Activated CD8-positive, alpha-beta T cell treated with anti-CD3 and anti-CD28 coated beads for 36 hours (primary cell): ENCODE results near the gene PRKCE. TPM values are rescaled to one million over a fixed set of nuclear protein-coding genes. Genes with fewer than 3 reads are reported as not detected.

Source experiments
- ATAC-seq: fragments of 200-7000 bp; cut with Tn5 transposase; one replicate; pipeline ENCODE4 v1.10.0; 2021; ENCODE audit warnings: mild to moderate bottlenecking, moderate library complexity
- CTCF ChIA-PET: fragments of 350-600 bp; sonication (Branson Sonifier 250); formaldehyde crosslinking; loops from one replicate; lab custom pipeline; 2021; ENCODE audit warnings: antibody characterized with exemption; lab: Charles Lee
- POLR2A ChIA-PET: fragments of 350-600 bp; sonication (Branson Sonifier 250); formaldehyde crosslinking; loops from one replicate; lab custom pipeline; 2021; ENCODE audit warnings: antibody characterized with exemption; lab: Charles Lee
- DNase-seq: peaks from one replicate; pipeline ENCODE4 v3.0.0-alpha.2; 2020
- H3K27ac Mint-ChIP-seq: one replicate; pipeline ENCODE4 v1.8.0; 2021; ENCODE audit warnings: mild to moderate bottlenecking, mixed read lengths
- H3K27me3 Mint-ChIP-seq: one replicate; pipeline ENCODE4 v1.8.0; 2021; ENCODE audit warnings: mixed read lengths
- H3K36me3 Mint-ChIP-seq: one replicate; pipeline ENCODE4 v1.8.0; 2021; ENCODE audit warnings: low read depth, mixed read lengths
- H3K4me1 Mint-ChIP-seq: one replicate; pipeline ENCODE4 v1.8.0; 2021; ENCODE audit warnings: low read depth, mixed read lengths
- H3K4me3 Mint-ChIP-seq: one replicate; pipeline ENCODE4 v1.8.0; 2021; ENCODE audit warnings: mild to moderate bottlenecking, moderate library complexity, mixed read lengths
- H3K9me3 Mint-ChIP-seq: one replicate; pipeline ENCODE4 v1.8.0; 2021; ENCODE audit warnings: mixed read lengths
- CTCF ChIP-seq: fragments of 200-600 bp; IDR thresholded peaks from one replicate; pipeline ENCODE4 v1.8.0; 2022; ENCODE audit warnings: antibody characterized with exemption, mild to moderate bottlenecking
- intact Hi-C: fragments of 100-400 bp; cut with micrococcal nuclease; formaldehyde crosslinking; loops from one replicate; pipeline ENCODE4 v1.10.0; 2022
- total RNA-seq, 2 experiments: library from RNA; stranded (reverse); gene quantifications; one replicate each; pipeline ENCODE4 v1.2.3, GENCODE V29; 2021

Gene PRKCE
- total RNA-seq, 2 experiments from 2014 or later: 11.5 to 11.9 TPM

GRCh38 chr2:45623098-45623497, 28.4 kb upstream of the PRKCE start:
- DNase-seq (no peak), ATAC-seq (no peak)
- Mint-ChIP-seq H3K4me1 (no peaks in the 10 kb centered on the region), H3K4me3 (no peak overlapping the region), H3K27ac (no peak overlapping the region), H3K36me3 (no peaks in the 10 kb centered on the region), H3K9me3 (no peaks in the 10 kb centered on the region), H3K27me3 (peaks cover 14% of the 10 kb centered on the region)
- TF ChIP-seq CTCF: no peak
- ChIA-PET POLR2A (no interaction called here), CTCF (no interaction called here)
- intact Hi-C loops: no loop called here

GRCh38 chr2:45625824-45626223, 25.7 kb upstream of the PRKCE start:
- CTCF ChIA-PET: interaction anchor here (1.5 kb wide), 1 partner anchor 153 kb away, joined by 5 read pairs; no protein-coding TSS in a partner anchor
- H3K9me3 Mint-ChIP-seq: no peaks in the 10 kb centered on the region
- intact Hi-C loops: no loop called here
- H3K4me1 Mint-ChIP-seq: no peaks in the 10 kb centered on the region
- no peaks in the 10 kb centered on the region for H3K36me3 Mint-ChIP-seq
- POLR2A ChIA-PET: interaction anchor here (0.7 to 1.5 kb wide), 2 partner anchors 25 to 1499 kb away, joined by 3 read pairs; no protein-coding TSS in a partner anchor
- no peak for TF ChIP-seq CTCF
- DNase-seq (no peak), ATAC-seq (no peak)
- H3K4me3 Mint-ChIP-seq: no peak overlapping the region
- peaks cover 14% of the 10 kb centered on the region for H3K27me3 Mint-ChIP-seq
- no peak overlapping the region for H3K27ac Mint-ChIP-seq

- no peak for TF ChIP-seq CTCF
- ATAC-seq: no peak
- Mint-ChIP-seq H3K27ac (no peak overlapping the region), H3K4me1 (no peaks in the 10 kb centered on the region), H3K4me3 (no peak overlapping the region), H3K36me3 (no peaks in the 10 kb centered on the region), H3K9me3 (no peaks in the 10 kb centered on the region), H3K27me3 (peaks cover 17% of the 10 kb centered on the region)
- no peak for DNase-seq
- intact Hi-C loops: no loop called here
- CTCF ChIA-PET: interaction anchor here (0.9 to 1.5 kb wide), 4 partner anchors 9 to 309 kb away, joined by 3 to 5 read pairs (median 4); no protein-coding TSS in a partner anchor
- POLR2A ChIA-PET: interaction anchor here (0.7 to 1.5 kb wide), 2 partner anchors 24 to 1498 kb away, joined by 3 read pairs; no protein-coding TSS in a partner anchor
These were observed 24.9 kb upstream of the PRKCE start for GRCh38 chr2:45626387-45627221.

- POLR2A ChIA-PET: no interaction called here
These were observed 23.6 kb upstream of the PRKCE start for GRCh38 chr2:45627911-45628310.

More at GRCh38 chr2:45627911-45628310, 23.6 kb upstream of the PRKCE start:
- no peak overlapping the region for H3K27ac Mint-ChIP-seq
- H3K4me1 Mint-ChIP-seq: no peaks in the 10 kb centered on the region
- CTCF ChIA-PET: interaction anchor here (0.9 to 1.5 kb wide), 3 partner anchors 10 to 308 kb away, joined by 3 to 4 read pairs (median 3); no protein-coding TSS in a partner anchor
- no peak for TF ChIP-seq CTCF
- DNase-seq: no peak
- no peaks in the 10 kb centered on the region for H3K9me3 Mint-ChIP-seq
- no peak for ATAC-seq
- intact Hi-C loops: no loop called here
- peaks cover 16% of the 10 kb centered on the region for H3K27me3 Mint-ChIP-seq
- no peaks in the 10 kb centered on the region for H3K36me3 Mint-ChIP-seq
- no peak overlapping the region for H3K4me3 Mint-ChIP-seq
